ENCODE measurements around the gene EIF2S1.
A peak's percentile ranks its signal among the peaks of the same experiment; 100 is the strongest.
"Not testable (repeated sequence)": the region's sequence is repeated elsewhere in the genome, so short reads cannot be mapped to it uniquely, and the experiment has no call there.

EIF2S1 gene
- total RNA-seq = 57.2 to 111 reads per million in 2 donors

DNA sequence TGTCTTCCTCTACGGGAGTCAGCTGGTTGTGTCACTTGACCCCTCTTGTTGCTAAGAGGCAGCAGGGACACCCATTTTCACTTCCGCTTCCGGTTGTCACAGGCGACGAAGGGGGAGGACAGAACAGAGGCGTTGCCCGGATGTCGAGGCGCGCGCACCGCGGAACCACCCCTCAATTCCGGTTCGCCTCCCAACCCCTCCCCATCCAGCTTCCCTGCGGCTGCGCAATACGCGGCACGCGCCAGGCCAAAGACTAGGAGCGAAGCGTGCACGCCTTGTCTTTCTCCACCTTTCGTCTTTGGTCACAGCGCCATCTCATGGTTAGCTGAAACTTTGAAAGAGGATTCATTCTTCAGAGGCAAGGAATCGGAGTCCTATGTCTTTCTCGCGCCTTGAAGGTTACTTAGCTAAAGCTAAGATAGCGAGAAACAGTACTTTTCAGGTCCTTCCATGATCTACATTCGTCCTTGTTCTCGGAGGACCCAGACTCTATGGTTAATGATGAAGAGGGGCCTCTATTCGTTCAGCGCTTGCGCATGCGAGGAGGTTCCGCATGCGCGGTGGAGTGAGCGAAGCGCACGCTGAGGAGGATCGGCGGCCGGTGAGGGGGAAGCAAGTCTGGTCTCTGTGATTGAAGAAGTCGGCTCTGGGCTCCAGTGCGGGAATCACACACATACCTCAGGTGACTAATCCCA lies at the start of gene EIF2S1, which contains the start of gene ATP6V1D:
EIF2S1 (plus strand) TSS at position 554 of the 695 bp plus-strand sequence. CDS start 4,440 bp downstream, outside the sequence.
ATP6V1D (minus strand) TSS at position 30 of the 695 bp plus-strand sequence. CDS start 106 bp downstream, outside the sequence.
- DNase-seq = peak; percentile 98

GRCh38 chr14:67311868-67312267 lies 48.3 kb upstream of the EIF2S1 start:
- no peak for DNase-seq

- DNase-seq = no peak
These were observed 47.0 kb upstream of the EIF2S1 start for GRCh38 chr14:67313153-67313552.

GRCh38 chr14:67317822-67318221 lies 42.3 kb upstream of the EIF2S1 start:
- no peak for DNase-seq

GRCh38 chr14:67319142-67319541 lies 41.0 kb upstream of the EIF2S1 start:
- no peak for DNase-seq

- DNase-seq = not testable (repeated sequence)
These were observed 30.5 kb upstream of the EIF2S1 start for GRCh38 chr14:67329666-67330065.

GRCh38 chr14:67331368-67332125 lies 28.6 kb upstream of the EIF2S1 start:
- no peak for DNase-seq

DNA sequence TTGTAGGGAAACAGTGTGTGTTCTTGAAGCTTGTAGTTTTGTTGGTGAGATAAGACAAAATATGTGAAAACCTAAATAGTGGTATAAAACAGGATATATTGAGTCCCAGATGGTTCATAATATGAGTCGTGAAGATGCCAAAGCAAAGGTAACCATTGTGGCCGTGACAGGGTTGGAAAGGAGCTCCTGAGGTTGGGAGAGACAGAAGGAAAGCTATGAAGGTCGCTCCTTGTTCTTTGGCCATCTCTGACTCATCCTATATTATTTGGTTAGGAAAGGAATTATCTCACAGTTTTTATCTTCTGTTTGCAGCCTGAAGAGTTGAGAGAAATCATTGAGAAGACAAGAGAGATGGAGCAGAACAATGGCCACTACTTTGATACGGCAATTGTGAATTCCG lies 27.7 kb upstream of the EIF2S1 start:
- no peak for DNase-seq

GRCh38 chr14:67335781-67336180 lies 24.3 kb upstream of the EIF2S1 start:
- DNase-seq = no peak

DNA sequence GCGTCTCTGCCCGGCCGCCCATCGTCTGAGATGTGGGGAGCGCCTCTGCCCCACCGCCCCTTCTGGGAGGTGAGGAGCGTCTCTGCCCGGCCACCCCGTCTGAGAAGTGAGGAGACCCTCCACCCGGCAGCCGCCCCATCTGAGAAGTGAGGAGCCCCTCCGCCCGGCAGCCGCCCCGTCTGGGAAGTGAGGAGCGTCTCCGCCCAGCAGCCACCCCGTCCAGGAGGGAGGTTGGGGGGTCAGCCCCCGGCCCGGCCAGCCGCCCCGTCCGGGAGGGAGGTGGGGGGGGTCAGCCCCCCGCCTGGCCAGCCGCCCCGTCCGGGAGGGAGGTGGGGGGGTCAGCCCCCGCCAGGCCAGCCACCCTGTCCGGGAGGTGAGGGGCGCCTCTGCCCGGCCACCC lies 18.9 kb upstream of the EIF2S1 start:
- DNase-seq = not testable (repeated sequence)

DNA sequence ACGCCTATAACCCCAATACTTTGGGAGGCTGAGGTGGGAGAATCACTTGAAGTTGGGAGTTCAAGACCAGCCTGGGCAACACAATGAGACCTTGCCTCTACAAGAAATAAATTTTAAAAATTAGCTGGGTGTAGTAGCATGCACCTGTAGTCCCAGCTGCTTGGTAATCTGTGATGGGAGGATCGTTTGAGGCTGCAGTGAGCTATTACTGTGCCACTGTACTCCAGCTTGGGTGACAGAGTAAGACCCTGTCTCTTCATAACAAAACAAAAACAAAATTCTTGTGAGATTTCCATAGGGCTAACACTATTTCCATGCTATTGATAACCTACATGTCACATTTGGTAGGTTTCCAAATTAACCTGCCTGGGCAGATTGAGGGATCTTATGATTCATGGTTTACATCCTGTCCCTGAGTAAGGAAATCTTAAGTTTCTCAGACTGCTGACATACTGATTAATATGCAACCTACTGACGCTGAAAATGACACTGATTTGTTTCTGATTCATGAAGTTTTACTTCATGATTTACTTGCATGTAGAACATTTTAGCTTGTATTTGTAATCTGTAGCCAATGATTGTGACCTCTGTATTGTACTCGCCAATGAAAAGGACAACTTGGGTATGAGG lies 16.4 kb upstream of the EIF2S1 start:
- DNase-seq = no peak

GRCh38 chr14:67345583-67345982 lies 14.5 kb upstream of the EIF2S1 start:
- DNase-seq = no peak

DNA sequence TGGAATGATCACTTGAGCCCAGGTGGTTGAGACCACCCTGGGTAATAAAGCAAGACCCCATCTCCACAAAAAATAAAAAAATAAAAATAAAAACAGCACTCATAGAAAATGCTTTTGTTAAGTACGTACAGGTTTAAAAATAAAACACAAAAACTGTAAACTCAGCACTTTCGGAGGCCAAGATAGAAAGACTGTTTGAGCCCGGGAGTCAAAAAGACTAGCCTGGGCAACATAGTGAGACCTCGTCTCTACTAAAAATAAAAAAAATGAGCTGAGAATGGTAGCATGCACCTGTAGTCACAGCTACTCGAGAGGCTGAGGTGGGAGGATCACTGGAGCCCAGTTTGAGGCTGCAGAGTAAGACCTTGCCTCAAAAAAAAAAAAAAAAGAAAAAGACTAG lies 8.1 kb upstream of the EIF2S1 start:
- DNase-seq = no peak

DNA sequence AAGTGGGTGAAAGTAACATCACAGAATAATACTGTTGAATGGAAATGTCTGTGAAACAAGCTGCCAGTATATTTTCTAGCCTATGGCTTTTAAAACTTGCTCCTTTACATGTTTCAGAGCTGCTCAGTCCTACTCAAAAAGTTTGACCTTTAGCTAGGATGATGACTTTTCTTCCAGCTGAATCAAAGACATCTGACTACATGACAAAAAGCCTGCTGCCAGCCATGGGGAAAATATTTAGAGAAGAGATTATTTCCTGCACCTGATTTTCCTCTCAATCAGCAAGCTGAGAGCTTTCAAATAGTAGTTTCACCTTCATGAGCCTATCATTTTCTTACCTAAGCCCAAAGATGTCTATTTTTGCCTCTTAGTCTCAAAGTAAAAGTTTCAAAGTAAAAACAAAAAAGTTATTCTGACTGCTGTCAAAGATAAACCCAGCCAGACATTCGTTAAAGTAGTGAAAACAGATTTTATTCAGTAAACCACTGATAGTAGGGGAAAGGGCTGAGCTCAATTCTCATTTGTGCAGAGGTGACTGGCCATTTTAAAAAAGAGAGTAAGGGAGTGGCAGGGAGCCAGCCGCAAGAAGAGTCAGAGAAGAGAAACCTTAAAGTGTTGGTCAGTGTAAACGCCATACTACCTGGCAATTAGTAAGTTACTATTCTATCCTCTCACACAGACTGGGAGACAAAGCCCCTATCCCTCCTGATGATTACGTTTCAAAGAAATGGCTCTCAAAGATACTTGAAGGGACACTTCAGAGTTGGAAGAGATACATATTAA lies 2.8 kb upstream of the EIF2S1 start:
- no peak for DNase-seq

DNA sequence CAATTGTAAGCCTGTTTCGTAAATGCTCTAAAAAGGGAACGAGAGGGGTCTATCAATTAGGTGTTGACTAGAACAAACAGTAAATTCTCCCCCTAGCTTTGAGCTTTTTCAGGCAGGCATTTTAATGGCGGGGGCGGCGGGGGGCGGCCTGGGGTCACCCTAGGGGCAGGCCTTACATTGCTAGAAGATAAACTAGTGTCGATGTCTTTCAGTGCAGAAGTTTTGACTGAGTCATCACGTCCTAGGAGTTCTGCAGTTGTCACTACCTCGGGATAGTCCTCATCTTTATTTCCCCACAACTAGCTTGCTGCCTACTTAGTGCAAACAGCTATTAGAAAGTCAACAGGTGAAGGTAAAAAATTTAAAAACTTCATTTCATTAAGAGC lies 2.2 kb upstream of the EIF2S1 start:
- DNase-seq = no peak

- DNase-seq = no peak
These were observed 979 bp upstream of the EIF2S1 start for GRCh38 chr14:67358924-67359774.

DNA sequence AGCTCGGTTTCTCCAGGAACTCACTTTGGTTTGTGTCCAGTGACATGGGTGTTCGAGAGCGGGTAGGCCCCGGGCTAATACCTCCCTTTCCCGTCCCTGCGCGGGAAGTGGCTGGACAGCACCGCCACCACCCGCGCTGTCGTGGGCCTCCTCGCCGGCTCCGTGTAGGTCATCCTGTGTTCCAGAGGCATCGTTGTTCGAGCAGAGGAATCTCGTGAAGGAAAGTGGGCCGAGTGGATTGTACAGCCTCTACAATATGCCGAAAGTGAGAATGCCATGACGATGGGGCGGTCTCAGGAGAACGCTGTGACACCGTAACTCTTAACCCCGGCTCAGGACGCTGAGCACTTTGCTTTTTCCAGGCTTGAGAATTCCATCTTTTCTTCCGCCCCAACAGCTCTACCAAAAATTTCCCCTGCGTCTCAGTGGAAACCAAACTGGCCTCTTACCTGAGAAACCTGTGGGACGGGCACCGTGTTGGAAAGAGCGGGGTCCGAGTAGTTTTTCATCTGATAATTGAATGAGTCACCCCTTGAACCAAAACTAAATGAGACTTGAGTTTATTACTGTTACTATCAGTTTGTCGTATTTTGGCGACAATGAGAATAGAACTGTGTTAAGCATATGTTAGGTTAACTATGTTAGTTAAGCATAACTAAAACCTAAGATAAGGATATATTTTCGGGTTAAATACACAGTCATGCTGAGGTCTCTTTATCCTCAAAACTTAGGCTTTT lies 510 bp downstream of the EIF2S1 start:
- no peak for DNase-seq

DNA sequence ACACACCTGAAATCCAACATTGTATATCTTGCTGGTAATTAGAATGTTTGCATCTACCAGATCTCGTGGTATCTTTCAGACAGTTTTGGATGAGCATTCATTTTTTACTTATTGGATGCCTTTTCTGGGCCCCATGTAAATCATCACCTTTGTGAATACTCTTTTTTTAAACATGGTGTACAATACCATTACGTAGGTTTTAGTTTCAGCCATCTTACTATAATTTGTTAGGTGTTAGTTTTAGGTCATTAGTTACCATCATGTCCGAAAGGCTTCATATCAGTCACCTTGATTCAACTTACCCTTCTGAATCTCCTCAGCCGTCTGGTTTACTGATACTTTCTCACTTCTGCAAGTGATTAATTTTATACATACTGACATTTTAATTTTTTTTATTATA lies 5.3 kb downstream of the EIF2S1 start:
- no peak for DNase-seq

DNA sequence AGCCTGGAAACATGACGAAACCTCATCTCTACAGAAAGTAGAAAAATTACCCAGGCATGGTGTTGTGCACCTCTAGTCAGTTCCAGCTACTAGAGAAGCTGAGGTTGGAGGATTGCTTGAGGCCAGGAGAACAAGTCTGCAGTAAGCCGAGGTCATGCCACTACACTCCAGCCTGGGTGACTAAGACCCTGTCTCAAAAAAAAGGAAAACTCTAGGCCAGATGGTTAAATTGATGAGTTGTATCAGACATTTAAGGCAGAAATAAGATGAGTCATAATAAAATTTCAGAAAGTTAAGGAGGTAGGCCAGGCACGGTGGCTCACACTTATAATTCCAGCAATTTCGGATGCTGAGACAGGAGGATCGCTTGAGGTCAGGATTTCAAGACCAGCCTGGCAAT lies 10.7 kb downstream of the EIF2S1 start:
- no peak for DNase-seq

- no peak for DNase-seq
These were observed 11.4 kb downstream of the EIF2S1 start for GRCh38 chr14:67371247-67372148.

Measured in T-helper 9 cell (primary cell).